ENCODE data around the gene MAGI2. TPM values are rescaled to one million over a fixed set of nuclear protein-coding genes. Genes with fewer than 3 reads are reported as not detected.

Gene MAGI2
- total RNA-seq, 3 donors from 2014 or later (not counting 1 experiment from before 2014, with no cell fraction given) = 0.09 to 0.48 (median 0.27) TPM

DNA sequence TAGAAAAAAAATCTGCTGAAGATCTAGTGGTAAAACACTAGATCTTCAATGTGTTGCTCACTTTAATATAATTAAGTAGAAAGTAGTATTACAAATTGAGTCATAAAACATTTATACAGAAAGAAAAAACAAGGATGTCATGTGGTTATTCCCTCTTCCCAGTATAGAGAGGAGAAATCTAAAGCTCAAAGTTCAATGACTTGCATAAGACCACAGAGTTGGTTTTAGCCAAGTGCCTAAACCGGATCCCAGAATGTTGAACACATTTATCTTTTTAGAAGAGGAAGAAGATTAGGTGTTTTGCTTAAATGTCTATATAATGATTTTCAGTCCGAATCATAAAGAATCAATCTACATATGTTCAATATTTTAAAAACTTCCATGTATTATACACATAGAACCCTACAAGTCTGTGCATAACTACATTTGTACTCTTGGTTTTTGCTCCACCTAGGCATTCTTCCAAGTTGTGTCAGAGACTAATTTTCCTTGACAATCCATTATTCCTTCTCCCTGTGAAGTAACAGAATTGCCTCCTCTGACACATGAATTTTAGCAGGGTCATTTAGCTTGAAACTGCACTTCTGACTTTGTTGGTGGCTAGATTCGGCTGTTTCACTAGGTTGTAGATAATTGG is 389.2 kb downstream of the MAGI2 start:
- no peaks in the 10 kb centered on the region for H3K27me3 ChIP-seq (ENCODE audit: control insufficient read depth, insufficient read depth, low read length)
- no peaks in the 10 kb centered on the region for H3K9me3 ChIP-seq (ENCODE audit: control insufficient read depth, insufficient read depth, low read length)
- ATAC-seq (no peak), DNase-seq (no peak)
- H3K4me1 ChIP-seq (ENCODE audit: control insufficient read depth, insufficient read depth, low read length) = no peaks in the 10 kb centered on the region
- intact Hi-C loops (cut with micrococcal nuclease) = no loop called here
- Mint-ChIP-seq H3K4me1 (no peaks in the 10 kb centered on the region), H3K4me3 (no peak overlapping the region), H3K9me3 (peaks cover 13 to 17% of the 10 kb centered on the region in 2 donors), H3K27me3 (ENCODE audit: low read depth in 2 of 2) (no peaks in the 10 kb centered on the region), H3K27ac (no peak overlapping the region), H3K36me3 (peaks cover 8% of the 10 kb centered on the region)
- H3K27ac ChIP-seq (ENCODE audit: low read length) = no peak overlapping the region
- TF ChIP-seq, protein P1, sequence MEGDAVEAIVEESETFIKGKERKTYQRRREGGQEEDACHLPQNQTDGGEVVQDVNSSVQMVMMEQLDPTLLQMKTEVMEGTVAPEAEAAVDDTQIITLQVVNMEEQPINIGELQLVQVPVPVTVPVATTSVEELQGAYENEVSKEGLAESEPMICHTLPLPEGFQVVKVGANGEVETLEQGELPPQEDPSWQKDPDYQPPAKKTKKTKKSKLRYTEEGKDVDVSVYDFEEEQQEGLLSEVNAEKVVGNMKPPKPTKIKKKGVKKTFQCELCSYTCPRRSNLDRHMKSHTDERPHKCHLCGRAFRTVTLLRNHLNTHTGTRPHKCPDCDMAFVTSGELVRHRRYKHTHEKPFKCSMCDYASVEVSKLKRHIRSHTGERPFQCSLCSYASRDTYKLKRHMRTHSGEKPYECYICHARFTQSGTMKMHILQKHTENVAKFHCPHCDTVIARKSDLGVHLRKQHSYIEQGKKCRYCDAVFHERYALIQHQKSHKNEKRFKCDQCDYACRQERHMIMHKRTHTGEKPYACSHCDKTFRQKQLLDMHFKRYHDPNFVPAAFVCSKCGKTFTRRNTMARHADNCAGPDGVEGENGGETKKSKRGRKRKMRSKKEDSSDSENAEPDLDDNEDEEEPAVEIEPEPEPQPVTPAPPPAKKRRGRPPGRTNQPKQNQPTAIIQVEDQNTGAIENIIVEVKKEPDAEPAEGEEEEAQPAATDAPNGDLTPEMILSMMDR (IDR thresholded peaks at IDR 0.05) = no peak
- no peaks in the 10 kb centered on the region for H3K36me3 ChIP-seq (ENCODE audit: control insufficient read depth, insufficient read depth, low read length)
- no peak overlapping the region for H3K4me3 ChIP-seq (ENCODE audit: low read length)
- WGBS (ENCODE audit: insufficient coverage) = 86% methylated on average over 3 of the region's 3 CpGs

DNA sequence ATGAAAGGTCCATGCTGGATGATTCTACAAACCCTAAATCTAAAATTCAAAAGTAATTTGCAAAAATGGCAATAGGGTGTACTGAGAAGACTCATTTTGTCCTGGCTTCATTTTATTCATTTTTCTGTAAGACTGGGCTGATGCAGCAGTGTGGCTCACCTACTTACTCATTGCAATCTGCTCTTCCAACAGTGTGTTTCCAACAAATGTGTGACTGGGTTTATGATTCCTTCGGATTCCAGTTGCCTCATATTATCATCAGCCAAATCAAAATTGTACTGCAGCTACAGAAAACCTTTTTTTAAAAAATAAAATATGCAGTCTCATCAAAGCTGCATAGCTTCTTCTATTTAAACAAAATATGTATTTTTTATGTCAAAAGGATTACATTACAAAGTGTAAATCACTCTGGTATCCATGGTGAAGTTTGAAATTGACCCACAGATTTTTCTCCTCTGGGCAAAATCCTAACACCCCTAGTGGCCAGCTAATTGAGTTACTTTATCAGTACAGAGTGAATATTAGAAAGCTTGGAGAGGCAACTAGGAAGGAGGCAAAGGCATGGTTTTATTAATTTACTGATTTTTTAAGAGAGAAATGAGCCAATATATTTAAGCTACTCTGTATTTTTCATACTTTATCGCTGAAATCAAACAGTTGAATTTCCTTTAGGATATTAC is 390.3 kb downstream of the MAGI2 start:
- intact Hi-C loops (cut with micrococcal nuclease) = no loop called here
- Mint-ChIP-seq H3K27me3 (ENCODE audit: low read depth in 2 of 2) (no peaks in the 10 kb centered on the region), H3K27ac (no peak overlapping the region), H3K4me1 (no peaks in the 10 kb centered on the region), H3K4me3 (no peak overlapping the region), H3K9me3 (peaks cover 10 to 11% of the 10 kb centered on the region in 2 donors), H3K36me3 (peaks cover under 1% of the 10 kb centered on the region)
- TF ChIP-seq, protein P1 (IDR thresholded peaks at IDR 0.05) = no peak
- DNase-seq = no peak
- H3K36me3 ChIP-seq (ENCODE audit: control insufficient read depth, insufficient read depth, low read length) = no peaks in the 10 kb centered on the region
- H3K27me3 ChIP-seq (ENCODE audit: control insufficient read depth, insufficient read depth, low read length) = no peaks in the 10 kb centered on the region
- no peak overlapping the region for H3K4me3 ChIP-seq (ENCODE audit: low read length)
- H3K4me1 ChIP-seq (ENCODE audit: control insufficient read depth, insufficient read depth, low read length) = no peaks in the 10 kb centered on the region
- H3K9me3 ChIP-seq (ENCODE audit: control insufficient read depth, insufficient read depth, low read length) = no peaks in the 10 kb centered on the region
- WGBS (ENCODE audit: insufficient coverage) = 49% methylated on average over 2 of the region's 2 CpGs
- H3K27ac ChIP-seq (ENCODE audit: low read length) = no peak overlapping the region
- ATAC-seq = no peak

GRCh38 chr7:79060498-79060897 is 393.0 kb downstream of the MAGI2 start:
- Mint-ChIP-seq H3K4me3 (no peak overlapping the region), H3K4me1 (no peaks in the 10 kb centered on the region), H3K27ac (no peak overlapping the region), H3K36me3 (no peaks in the 10 kb centered on the region), H3K9me3 (peaks cover 12 to 17% of the 10 kb centered on the region in 2 donors), H3K27me3 (ENCODE audit: low read depth in 2 of 2) (no peaks in the 10 kb centered on the region)
- Histone ChIP-seq H3K4me3 (ENCODE audit: low read length) (no peak overlapping the region), H3K27me3 (ENCODE audit: control insufficient read depth, insufficient read depth, low read length) (no peaks in the 10 kb centered on the region), H3K27ac (ENCODE audit: low read length) (no peak overlapping the region), H3K36me3 (ENCODE audit: control insufficient read depth, insufficient read depth, low read length) (no peaks in the 10 kb centered on the region), H3K4me1 (ENCODE audit: control insufficient read depth, insufficient read depth, low read length) (no peaks in the 10 kb centered on the region), H3K9me3 (ENCODE audit: control insufficient read depth, insufficient read depth, low read length) (no peaks in the 10 kb centered on the region)
- ATAC-seq (no peak), DNase-seq (no peak)
- TF ChIP-seq, protein P1 (IDR thresholded peaks at IDR 0.05) = no peak
- whole genome bisulfite sequencing (ENCODE audit: insufficient coverage) = 57% methylated on average over 2 of the region's 3 CpGs
- intact Hi-C loops (cut with micrococcal nuclease) = no loop called here

All from natural killer cell (primary cell).